G401.6 (cell line): ENCODE measurements around the gene CHMP3.
"Not testable (repeated sequence)": the region's sequence is repeated elsewhere in the genome, so short reads cannot be mapped to it uniquely, and the experiment has no call there.

Experiments
- FAIRE-seq: peaks from 2 replicates; lab custom pipeline; 2012; peaks lifted over from hg19 to GRCh38; lab: Jason Lieb, UNC

Gene CHMP3

DNA sequence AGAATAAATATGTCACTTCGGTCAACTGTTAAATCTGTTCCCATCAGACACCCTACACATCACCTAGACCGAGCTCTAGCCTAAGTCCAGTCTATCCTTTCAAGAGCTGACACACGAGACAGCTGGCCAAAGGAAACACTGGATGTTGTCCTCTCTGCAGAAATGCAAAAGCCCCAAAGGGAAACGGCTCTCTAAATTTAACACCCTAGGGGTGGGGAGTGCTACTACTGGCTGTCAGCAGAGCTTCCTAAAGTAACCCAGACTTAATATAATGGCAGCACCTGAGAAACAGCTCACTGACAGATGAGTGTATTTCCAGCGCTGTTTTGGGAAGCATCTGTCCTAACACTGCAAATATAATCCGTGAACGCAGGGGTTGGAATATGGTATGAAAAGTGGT lies 55.6 kb downstream of the CHMP3 start:
- no peak for FAIRE-seq

DNA sequence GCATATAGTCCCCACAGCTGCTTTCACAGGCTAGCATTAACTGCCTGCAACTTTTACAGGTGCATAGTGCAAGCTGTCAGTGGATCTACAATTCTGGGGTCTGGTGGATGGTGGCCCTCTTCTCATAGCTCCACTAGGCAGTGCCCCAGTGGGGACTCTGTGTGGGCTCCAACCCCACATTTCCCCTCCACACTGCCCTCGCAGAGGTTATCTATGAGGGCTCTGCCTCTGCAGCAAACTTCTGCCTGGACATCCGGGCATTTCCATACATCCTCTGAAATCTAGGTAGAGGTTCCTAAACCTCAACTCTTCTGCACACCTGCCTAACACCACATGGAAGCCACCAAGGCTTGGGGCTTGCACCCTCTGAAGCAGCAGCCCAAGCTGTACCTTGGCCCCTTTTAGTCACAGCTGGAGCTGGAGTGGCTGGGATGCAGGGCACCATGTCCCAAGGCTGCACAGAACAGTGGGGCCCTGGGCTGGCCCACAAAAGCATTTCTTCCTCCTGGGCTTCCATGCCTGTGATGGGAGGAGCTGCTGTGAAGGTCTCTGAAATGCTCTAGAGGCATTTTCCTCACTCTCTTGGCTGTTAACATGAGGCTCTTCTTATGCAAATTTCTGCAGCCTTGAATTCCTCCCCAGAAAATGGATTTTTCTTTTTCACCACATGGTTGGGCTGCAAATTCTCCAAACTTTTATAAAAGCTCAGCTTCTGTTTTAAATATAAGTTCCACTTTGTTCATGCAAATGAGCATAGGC lies 62.7 kb downstream of the CHMP3 start:
- FAIRE-seq, result no peak

DNA sequence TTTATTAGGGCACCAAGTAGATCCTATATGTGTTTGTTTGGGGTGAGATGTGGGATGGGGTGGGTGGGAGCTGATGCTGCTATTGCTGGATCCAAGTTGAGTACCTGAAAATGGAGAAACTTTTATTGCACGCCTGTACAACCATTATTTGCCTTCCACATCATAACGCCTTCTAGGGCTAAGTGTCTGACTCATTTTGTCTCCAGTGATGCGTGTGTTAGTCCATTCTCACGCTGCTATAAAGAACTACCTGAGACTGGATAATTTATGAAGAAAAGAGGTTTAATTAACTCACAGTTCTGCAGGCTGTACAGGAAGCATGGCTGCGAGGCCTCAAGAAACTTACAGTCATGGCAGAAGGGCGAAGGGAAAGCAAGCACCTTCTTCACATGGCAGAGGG lies 63.9 kb downstream of the CHMP3 start:
- no peak for FAIRE-seq

DNA sequence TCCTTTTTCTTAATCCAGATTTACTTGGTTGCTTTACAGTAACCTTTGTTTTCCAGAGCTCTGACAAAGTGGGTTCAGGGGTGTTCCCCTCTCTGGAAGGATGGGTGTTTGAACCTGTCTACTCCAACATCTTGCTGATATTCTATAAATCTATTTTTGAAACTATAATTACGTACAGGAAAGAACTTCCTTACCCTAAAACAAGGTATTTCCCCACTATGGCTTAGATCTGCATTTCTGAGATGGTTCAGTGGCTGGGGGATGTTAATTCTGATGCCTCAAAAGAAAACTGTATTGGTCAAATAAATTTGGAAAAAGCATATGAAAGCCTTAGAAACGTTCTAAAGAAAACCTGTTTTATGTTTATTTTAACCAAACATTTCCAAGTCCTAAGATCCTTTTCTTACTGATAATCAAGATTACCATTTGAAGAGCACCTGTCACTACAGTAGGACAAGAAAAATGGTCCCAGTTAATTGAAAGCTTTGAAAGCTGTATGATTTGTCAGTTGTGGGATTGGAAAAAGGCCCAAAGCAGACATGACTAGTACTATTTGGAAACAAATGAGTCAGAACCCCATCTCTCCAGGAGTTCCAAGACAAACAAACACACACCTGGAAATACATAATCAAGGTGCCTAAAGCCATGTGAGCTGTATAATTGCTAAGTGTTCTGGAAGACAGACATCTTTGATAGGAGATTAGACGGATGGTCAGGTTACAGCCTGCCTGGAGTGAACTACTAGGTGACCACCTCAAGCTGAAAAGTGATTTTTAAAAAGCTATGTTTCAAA lies 64.6 kb downstream of the CHMP3 start:
- no peak for FAIRE-seq

DNA sequence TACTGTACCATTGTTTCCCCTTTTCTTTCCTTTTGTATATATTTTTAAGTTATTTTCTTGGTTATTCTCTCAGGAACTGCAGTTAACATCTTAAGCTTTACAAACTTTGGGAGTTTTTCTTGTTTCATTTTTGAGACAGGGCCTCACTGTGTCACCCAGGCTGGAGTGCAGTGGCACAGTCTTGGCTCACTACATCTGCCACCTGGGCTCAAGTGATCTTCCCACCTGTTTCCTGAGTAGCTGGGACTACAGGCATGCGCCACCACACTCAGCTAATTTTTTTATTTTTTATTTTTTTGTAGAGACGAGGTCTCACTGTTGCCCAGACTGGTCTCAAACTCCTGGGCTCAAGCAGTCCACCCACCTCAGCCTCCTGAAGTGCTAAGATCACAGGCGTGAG lies 66.9 kb downstream of the CHMP3 start:
- FAIRE-seq, result not testable (repeated sequence)

DNA sequence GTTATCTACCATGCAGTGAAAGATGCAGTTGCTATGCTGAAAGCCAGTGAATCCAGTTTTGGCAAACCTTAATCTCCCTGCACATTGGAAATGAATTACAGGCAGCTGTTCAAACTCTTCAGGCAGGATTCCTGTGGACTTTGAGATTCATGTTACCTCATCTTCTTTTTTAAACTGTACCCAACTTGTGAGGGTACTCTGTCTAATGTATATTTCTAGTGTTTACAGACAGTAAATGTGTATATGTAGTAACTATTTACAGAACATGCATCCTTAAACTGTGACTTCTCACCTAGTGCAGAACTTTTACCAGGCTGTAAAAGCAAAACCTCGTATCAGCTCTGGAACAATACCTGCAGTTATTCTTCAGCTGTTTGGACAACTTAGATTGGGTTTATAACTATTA lies 71.2 kb downstream of the CHMP3 start:
- no peak for FAIRE-seq

DNA sequence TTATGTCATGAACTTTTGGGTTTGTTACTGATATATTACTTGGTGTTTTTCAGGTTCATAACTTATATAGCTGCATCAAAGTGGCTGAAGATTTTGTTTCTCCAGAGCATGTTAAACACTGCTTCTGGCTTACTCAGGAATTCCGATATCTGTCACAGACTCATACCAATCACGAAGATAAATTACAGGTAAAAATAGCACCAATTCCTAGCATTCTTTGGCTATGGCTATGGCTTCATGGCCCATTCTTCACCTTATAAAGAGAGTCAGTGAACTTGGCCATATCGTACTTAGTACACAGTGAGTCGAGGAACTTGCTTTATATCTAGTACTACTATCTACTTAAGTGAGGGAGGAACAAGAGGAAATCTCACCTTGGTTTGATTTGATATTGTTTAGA lies 72.2 kb downstream of the CHMP3 start:
- no peak for FAIRE-seq

DNA sequence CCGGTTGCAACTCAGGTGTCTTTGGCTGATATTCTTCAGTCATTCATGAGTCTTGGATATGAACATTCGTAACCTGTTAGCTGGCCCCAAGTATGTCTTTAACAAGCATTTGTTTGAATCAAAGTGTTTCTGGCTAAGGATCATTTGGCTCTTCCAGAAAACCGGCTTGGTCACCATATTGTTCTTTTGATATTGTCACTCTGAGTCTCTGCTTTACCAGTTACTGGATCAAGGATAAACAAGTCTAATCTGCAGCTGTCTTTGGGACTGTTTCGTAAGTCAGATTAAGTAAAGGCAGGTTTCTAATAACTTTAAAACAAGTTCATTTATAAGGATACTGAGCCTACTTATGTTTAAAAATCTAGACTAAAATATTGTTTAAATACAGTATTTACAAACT lies 73.0 kb downstream of the CHMP3 start:
- FAIRE-seq, result no peak

DNA sequence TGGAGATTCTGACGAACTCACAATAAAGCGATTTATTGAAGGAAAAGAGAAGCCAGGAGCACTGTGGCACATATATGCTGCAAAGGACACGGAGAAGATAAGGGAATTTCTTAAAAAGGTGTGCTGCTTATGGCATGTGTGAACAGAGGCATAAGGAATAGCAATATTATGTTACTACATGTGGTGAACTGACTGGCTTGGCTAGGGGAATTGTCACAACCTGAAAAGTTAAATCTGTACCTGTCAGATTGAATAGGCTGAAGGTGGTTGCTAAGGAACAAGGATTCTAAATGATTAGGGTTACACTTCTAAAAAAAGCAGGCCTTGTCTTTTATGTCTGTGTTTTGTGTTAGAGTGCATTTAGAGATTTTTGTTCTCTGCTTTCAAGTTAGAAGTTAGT lies 73.7 kb downstream of the CHMP3 start:
- FAIRE-seq, result no peak

DNA sequence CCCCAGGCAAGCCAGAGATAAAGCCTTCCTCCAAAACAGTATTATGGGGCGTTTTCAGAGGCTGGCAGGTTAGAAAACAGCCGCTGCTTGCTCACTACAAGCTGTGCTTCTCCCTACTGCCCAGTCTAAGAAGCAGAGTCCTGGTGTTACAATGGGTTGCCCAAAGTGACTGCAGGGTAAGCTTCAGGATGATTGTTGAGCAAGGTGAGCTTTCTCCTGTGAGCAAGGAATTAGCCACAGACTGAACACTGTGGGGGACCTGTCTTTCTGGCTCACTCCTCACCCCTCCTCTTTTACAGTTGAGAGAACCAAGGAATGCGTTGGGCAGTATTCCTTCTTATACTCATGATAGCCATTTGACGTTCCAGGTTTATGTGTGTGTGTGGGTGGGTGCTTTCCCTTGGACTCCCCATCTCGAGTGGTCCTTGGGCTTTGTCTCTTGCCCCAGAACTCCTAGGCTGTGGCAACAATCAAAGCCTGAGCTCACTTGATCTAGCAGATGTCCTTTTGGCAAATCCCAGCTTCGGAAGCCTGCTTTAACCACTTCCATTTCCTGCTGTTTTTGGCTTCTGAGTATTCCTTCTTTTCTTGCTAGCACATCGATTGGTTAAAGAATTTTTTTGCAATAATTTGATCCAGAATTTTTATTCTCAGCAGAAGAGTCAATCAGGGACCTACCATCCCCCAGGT lies 74.5 kb downstream of the CHMP3 start:
- no peak for FAIRE-seq

DNA sequence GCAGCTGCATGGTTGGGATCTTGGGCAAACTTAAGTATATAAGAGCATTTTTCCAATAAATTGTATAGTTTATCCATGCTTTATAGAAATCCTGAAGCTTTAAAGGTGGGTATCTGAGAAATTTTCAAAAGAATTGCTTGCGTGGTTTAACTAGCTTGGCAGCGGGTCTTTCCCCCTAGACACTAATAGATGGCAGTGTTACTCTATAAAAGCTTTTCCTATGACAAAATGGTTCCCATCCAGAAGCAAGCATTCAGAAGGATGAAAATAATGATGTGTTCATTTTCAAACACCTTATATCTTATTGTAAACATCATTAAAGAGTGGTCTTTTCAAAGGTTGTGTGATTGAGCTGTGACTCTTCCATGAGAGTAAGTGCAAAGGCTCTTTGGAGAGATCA lies 76.2 kb downstream of the CHMP3 start:
- no peak for FAIRE-seq

DNA sequence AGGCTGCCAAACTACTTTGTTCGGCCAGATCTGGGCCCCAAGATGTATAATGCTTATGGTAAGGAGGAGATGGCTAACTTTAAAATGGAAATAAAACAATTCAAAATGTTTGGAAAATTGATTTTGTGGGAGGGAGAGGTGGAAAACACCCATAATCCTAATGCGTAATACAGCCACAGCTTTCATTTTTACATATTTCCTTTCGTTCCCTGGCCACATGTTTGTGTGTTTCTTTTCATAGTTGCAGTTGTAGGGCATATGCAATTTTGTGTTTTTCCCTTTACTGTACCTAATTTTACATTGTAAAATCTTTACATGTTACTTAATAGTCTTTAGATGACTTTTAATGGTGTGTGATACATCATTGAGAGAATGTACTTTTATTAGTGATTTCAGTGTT lies 77.4 kb downstream of the CHMP3 start:
- no peak for FAIRE-seq

DNA sequence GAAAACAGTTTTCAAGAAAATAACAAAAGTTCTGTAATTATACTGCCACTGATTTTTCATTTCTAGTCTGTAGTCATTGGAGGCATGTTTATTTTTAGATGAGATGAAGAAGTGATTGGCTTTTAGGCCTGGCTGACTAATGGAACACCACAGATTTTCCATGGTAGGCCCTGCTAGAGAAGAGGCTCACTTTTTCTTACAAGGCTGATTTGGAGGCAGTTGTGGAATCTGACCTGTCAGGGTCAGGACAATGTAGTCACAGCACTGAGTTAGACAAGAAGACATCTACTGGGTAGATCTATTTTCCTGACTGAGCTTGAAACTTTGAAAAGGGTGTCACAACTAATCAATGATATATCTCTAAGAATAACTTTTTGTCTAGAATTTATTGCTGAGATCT lies 78.1 kb downstream of the CHMP3 start:
- no peak for FAIRE-seq

DNA sequence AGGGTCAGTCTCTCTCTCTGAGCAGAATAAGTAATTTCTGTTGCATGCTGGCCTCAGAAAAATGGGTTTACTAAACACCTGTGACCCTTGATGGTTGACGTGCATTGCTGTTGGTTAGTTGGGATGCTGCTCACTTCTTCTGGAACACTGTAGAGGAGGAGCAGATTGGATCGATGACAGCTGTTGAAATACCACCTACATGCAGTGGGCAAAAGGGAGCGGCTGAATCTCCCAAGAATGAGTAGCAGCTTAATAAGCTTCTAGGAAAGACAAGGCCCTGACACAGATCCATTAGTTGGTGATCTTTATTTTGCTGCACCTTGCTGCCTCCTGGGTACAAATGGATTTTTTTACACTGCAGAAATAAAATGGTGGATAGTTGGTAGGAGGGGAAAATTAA lies 78.9 kb downstream of the CHMP3 start:
- no peak for FAIRE-seq

DNA sequence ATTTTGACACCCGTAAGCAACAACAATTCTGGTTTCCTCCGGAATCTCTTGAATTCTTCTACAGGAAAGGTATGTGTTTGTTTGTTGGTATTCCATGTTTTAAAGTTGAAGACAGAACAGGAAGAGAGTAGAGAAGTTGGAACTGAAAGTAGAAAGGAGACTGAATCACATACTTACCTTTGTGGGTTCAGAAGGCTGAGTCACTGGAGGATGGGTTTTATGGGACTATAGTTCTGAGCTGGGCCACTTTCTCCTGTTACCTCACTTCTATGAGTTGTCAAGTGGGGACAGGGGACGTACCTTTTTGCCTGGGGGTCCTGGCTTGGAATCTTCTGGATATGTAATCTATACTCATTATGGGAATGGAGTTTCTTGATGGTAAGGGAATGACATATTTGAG lies 81.2 kb downstream of the CHMP3 start:
- no peak for FAIRE-seq

DNA sequence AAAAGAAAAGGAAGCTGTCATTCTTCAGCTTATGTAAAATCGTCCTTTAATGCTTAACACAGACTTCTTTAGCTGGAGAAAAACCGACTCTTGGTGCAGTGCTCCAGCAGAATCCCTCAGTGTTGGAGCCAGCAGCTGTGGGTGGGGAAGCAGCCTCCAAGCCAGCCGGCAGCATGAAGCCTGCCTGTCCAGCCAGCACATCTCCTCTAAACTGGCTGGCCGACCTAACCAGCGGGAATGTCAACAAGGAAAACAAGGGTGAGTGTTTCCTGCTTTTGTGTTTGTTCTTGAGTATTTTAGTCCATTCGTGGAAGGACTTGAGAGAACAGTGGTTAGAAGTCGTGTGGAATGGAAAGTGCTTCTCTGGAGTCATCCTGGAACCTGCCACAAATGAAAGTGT lies 83.1 kb downstream of the CHMP3 start:
- no peak for FAIRE-seq

DNA sequence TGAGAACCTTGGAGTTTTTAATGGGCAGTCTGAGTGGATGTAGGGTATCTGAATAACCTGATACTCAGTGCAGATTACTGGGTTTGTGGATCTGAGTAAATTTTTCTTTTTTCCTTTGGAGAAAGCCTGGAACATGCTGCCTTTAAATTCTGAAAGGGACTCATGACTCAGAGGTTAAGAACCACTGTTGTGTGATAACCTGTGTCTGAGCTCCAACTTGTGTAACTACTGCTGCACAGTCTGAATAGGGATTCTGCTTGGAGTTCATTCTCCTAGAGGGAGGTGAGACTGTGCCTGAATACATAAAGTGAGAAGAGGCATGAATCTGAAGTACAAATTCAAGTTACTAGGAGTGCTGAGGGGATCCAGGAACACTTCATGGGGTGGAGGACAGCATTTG lies 85.9 kb downstream of the CHMP3 start:
- FAIRE-seq, result no peak

DNA sequence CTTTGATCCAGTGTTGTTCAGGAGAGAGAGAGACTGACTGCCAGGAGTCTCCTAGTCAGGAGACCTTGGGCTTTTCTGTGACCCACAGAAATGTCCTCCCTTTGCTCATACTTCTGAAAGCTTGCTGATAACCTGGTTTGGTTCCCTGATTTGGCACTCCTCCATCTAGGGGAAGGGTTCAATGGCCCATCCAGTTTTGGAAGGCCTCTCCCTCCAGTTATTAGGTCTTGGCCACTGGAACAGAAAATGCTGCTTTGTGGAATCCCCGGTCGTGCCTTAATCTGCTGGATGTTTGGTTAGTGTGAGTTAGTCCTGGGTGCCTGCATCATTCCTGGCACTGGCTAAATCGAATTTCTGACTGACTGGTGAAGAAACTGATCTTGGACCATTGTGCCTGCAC lies 86.3 kb downstream of the CHMP3 start:
- no peak for FAIRE-seq

DNA sequence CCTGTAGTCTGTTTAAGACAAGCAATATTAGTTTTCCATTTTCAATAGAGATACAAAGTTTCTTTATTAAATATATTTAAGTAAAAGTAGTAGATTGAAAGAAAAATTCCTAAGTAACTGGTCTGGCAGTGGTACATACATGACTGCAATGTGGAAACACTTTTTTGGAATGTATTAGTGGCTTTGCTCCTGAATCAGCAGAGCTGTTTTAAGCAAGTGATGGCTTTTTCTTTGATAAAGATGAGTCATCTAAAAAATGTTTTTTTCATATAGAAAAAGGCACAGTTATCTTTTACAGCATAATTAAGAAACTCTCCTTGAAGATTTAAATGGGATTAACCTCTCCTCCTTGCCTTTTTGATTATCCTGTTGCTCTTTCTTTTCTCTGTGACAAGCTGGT lies 87.2 kb downstream of the CHMP3 start:
- FAIRE-seq, result no peak

DNA sequence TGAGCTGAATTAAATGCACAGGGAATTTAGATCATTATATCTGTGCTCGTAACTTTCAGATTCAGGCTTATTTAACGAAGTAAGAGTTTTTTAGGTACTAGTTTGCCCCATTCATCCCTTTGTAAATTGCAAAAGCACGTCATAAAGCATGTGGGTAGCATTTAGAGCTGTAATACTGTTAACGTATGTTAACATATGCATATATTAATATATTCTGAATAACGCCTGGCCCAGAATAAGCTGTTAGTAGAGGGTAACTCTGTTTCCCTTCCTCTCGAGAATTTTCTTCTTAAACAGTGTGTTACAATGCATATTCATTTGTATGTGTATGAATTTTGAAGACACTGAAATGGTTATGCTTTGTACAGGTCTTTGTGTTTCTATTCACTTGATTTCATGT lies 91.6 kb downstream of the CHMP3 start:
- no peak for FAIRE-seq

DNA sequence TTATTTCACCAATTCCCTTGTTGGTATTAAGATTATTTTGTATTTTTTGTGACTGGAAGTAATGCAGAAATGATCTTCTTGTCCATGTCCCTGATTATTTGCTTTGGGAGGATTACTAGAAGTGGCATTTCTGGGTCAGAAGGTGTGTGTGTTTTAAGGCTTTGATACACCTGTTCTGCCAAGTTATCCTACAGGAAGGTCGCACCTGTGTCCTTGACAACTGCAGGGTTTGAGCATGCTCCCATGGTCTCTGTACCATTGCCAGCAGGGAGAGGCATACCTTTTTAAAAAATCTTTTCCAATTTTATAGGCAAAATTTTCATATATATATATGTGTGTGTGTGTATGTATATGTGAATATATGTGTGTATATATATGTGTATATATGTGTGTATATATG lies 92.4 kb downstream of the CHMP3 start:
- FAIRE-seq, result no peak

DNA sequence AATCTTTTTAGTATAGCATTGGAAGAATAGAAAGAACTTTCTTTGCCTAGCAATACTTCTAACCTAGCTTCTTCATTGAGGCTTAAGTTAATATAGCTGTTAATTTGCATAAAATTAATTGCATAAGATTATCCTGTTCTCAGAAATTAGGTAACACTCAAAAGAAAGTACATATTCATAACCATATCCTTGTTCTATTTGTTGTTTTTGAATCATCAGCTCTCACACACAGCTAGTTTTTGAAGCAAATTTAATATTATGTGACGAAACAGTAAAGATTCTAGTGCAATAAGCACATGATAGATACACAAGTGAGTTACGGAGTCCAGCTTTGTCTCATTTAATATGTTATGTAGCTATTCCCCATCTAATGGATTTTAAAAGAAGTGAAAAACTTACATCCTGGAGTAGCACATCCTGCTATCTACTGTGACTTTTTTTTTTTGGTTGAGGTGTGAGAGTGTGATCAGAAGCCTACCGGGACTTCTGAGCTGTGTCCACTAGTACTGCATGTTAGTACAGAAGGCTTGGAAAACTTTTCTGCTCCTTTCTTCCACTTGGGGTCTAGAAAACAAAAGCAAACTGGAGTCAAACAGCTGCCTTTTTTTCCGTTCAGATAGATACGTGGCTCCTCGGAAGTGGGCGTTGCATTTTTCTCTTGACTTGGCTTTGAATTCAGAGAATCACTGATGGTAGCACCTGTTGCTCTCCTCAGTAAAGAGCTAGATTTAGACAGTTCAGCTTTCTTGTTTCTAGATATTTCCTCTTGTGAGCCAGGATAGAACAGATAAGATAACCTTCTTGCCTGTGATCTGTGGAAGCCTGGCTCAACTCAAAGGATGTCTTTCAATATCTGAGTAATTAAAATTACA lies 94.8 kb downstream of the CHMP3 start:
- FAIRE-seq, result no peak
